GM23338 (cell line): ENCODE results near the gene NEMF. TPM values are rescaled to one million over a fixed set of nuclear protein-coding genes. Genes with fewer than 3 reads are reported as not detected.

Experiments used
- ATAC-seq: fragments of 200-7000 bp; cut with Tn5 transposase; 3 replicates; pipeline ENCODE4 v1.9.1; 2020
- DNase-seq: peaks from one replicate; pipeline ENCODE4 v3.0.0-alpha.2; 2015; ENCODE audit warnings: low spot score
- H2AFZ ChIP-seq: fragments of 200-600 bp; sonication (generic); 2 replicates; pipeline ENCODE4 v1.8.0; 2016; ENCODE audit warnings: antibody characterized with exemption, mild to moderate bottlenecking, moderate library complexity
- H3F3A ChIP-seq: fragments of 200-600 bp; sonication (generic); replicated peaks from 2 replicates; pipeline ENCODE4 v1.8.0; 2017; ENCODE audit warnings: antibody characterized with exemption, mixed run types, low read depth
- H3K27ac ChIP-seq: fragments of 200-600 bp; sonication (generic); 2 replicates; pipeline ENCODE4 v1.6.1; 2016; ENCODE audit warnings: low read depth
- H3K27me3 ChIP-seq: fragments of 200-600 bp; sonication (generic); 2 replicates; pipeline ENCODE4 v1.8.0; 2016; ENCODE audit warnings: mild to moderate bottlenecking, mixed run types, moderate library complexity; ENCODE audit not compliant: insufficient read depth
- H3K36me3 ChIP-seq: fragments of 200-600 bp; sonication (generic); 2 replicates; pipeline ENCODE4 v1.8.0; 2016; ENCODE audit warnings: mild to moderate bottlenecking; ENCODE audit not compliant: insufficient read depth
- H3K4me1 ChIP-seq: fragments of 200-600 bp; sonication (generic); 2 replicates; pipeline ENCODE4 v1.8.0; 2016; ENCODE audit warnings: mild to moderate bottlenecking, moderate library complexity; ENCODE audit not compliant: insufficient read depth
- H3K4me2 ChIP-seq: fragments of 200-600 bp; sonication (generic); 2 replicates; pipeline ENCODE4 v1.7.1; 2017; ENCODE audit warnings: mixed run types
- H3K4me3 ChIP-seq: fragments of 200-600 bp; sonication (generic); 2 replicates; pipeline ENCODE4 v1.6.1; 2016; ENCODE audit warnings: mixed run types
- H3K79me2 ChIP-seq: fragments of 200-600 bp; sonication (generic); replicated peaks from 2 replicates; pipeline ENCODE4 v1.8.0; 2017; ENCODE audit warnings: mild to moderate bottlenecking; ENCODE audit not compliant: insufficient read depth
- H3K9me2 ChIP-seq: fragments of 200-600 bp; sonication (generic); 2 replicates; pipeline ENCODE4 v1.8.0; 2017; ENCODE audit not compliant: insufficient read depth
- H4K20me1 ChIP-seq: fragments of 200-600 bp; sonication (generic); replicated peaks from 2 replicates; pipeline ENCODE4 v1.8.0; 2017; ENCODE audit warnings: mild to moderate bottlenecking; ENCODE audit not compliant: insufficient read depth
- H3K27ac Mint-ChIP-seq: 2 replicates; pipeline ENCODE4 v1.8.0; 2020; ENCODE audit warnings: inconsistent platforms, mild to moderate bottlenecking, moderate library complexity, mixed read lengths
- H3K27me3 Mint-ChIP-seq: 3 replicates; pipeline ENCODE4 v1.8.0; 2022; ENCODE audit warnings: low read depth, mild to moderate bottlenecking, moderate library complexity, mixed read lengths, inconsistent platforms; ENCODE audit not compliant: insufficient read depth, poor library complexity
- H3K36me3 Mint-ChIP-seq: 3 replicates; pipeline ENCODE4 v1.8.0; 2021; ENCODE audit warnings: low read depth, mild to moderate bottlenecking, inconsistent platforms, moderate library complexity, mixed read lengths
- H3K4me1 Mint-ChIP-seq: 3 replicates; pipeline ENCODE4 v1.8.0; 2020; ENCODE audit warnings: mild to moderate bottlenecking, inconsistent platforms, mixed read lengths
- H3K4me3 Mint-ChIP-seq: 3 replicates; pipeline ENCODE4 v1.8.0; 2021; ENCODE audit warnings: moderate library complexity, mild to moderate bottlenecking, inconsistent platforms, mixed read lengths
- H3K9me3 Mint-ChIP-seq: 3 replicates; pipeline ENCODE4 v1.8.0; 2020; ENCODE audit warnings: moderate library complexity, mild to moderate bottlenecking, inconsistent platforms, mixed read lengths
- CREB1 ChIP-seq: fragments of 250-450 bp; sonication (Bioruptor Pico); IDR thresholded peaks from 2 replicates; pipeline ENCODE4 v1.5.0; 2020; ENCODE audit warnings: low read depth, mild to moderate bottlenecking, moderate library complexity
- EZH2 ChIP-seq: fragments of 200-600 bp; sonication (generic); IDR thresholded peaks from one replicate; pipeline ENCODE4 v1.8.0; 2017; ENCODE audit warnings: antibody characterized with exemption, mild to moderate bottlenecking, low read depth; ENCODE audit not compliant: unreplicated experiment
- EZH2phosphoT487 ChIP-seq: fragments of 200-600 bp; sonication (generic); IDR thresholded peaks from one replicate; pipeline ENCODE4 v1.8.1; 2018; ENCODE audit warnings: antibody characterized with exemption; ENCODE audit not compliant: unreplicated experiment
- POLR2AphosphoS5 ChIP-seq: IDR thresholded peaks from 2 replicates; pipeline ENCODE4 v1.6.1; 2016; ENCODE audit warnings: antibody characterized with exemption, low read depth
- STAT1 ChIP-seq: IDR thresholded peaks from one replicate; pipeline ENCODE4 v1.6.1; 2016; ENCODE audit warnings: antibody characterized with exemption; ENCODE audit not compliant: unreplicated experiment
- ZNF114 ChIP-seq: fragments of 250-450 bp; sonication (Bioruptor Pico); IDR thresholded peaks from 2 replicates; pipeline ENCODE4 v1.5.0; 2020; ENCODE audit warnings: mild to moderate bottlenecking, moderate library complexity
- polyA plus RNA-seq: library from polyadenylated mRNA; unstranded; fragments of >200 nt; fragmentation: Nextera tagmentation; extraction: Ambion mirVana; gene quantifications from 2 replicates; pipeline ENCODE4 v1.2.1, GENCODE V29; 2016
- total RNA-seq: library from RNA; depleted of rRNA; stranded (reverse); fragments of >200 nt; shearing (Covaris generic); gene quantifications from 2 replicates; pipeline ENCODE4 v1.2.3, GENCODE V29; 2014
- TF ChIP-seq, protein P1 (sequence below): fragments of 250-450 bp; sonication (Bioruptor Pico); IDR thresholded peaks from 2 replicates; pipeline ENCODE4 v1.5.0; 2020; ENCODE audit warnings: mild to moderate bottlenecking, moderate library complexity
- TF ChIP-seq, protein P2 (sequence below): IDR thresholded peaks from 2 replicates; pipeline ENCODE4 v1.6.1; 2016; ENCODE audit warnings: antibody characterized with exemption
- TF ChIP-seq, protein P3 (sequence below): IDR thresholded peaks from one replicate; pipeline ENCODE4 v1.6.1; 2018; ENCODE audit warnings: antibody characterized with exemption; ENCODE audit not compliant: unreplicated experiment

Gene NEMF
- total and polyA plus RNA-seq, 2 experiments from 2014 or later = 58.4 to 88.1 TPM

DNA sequence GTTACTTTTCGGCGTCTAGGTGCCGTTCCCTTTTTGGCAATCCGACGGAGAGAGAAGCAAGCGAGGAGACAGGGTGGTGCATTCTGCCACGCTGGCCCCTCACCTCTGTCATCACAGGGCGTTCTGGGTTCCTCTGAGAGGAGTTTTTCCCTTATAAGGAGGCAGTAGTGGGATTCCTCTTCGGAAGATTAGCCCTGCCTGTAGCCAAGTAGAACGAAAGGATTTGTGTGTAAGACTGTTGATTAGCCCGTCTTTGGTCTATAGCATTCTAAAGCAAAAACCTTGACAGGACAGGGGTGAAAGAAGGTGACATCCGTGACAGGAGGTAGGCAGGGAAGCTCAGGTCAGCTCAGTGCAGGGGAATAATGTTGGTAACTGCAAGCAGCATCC, 9.1 kb upstream of the NEMF start:
- Mint-ChIP-seq H3K4me1 (peaks cover 5% of the 10 kb centered on the region; the same call in 2 of the 3 replicates), H3K4me3 (no peak overlapping the region), H3K27me3 (peaks cover 15% of the 10 kb centered on the region), H3K36me3 (no peaks in the 10 kb centered on the region; the same call in 1 of the 3 replicates), H3K9me3 (peaks cover 3% of the 10 kb centered on the region; the same call in 2 of the 3 replicates), H3K27ac (no peak overlapping the region; the same call in none of the 2 replicates)
- TF ChIP-seq CREB1 (CRISPR knock-in tag) (peak; percentile 66), POLR2AphosphoS5 (0 out of 2 replicates have a peak, but pooled peaks have one; percentile 38)
- TF ChIP-seq, protein P1, sequence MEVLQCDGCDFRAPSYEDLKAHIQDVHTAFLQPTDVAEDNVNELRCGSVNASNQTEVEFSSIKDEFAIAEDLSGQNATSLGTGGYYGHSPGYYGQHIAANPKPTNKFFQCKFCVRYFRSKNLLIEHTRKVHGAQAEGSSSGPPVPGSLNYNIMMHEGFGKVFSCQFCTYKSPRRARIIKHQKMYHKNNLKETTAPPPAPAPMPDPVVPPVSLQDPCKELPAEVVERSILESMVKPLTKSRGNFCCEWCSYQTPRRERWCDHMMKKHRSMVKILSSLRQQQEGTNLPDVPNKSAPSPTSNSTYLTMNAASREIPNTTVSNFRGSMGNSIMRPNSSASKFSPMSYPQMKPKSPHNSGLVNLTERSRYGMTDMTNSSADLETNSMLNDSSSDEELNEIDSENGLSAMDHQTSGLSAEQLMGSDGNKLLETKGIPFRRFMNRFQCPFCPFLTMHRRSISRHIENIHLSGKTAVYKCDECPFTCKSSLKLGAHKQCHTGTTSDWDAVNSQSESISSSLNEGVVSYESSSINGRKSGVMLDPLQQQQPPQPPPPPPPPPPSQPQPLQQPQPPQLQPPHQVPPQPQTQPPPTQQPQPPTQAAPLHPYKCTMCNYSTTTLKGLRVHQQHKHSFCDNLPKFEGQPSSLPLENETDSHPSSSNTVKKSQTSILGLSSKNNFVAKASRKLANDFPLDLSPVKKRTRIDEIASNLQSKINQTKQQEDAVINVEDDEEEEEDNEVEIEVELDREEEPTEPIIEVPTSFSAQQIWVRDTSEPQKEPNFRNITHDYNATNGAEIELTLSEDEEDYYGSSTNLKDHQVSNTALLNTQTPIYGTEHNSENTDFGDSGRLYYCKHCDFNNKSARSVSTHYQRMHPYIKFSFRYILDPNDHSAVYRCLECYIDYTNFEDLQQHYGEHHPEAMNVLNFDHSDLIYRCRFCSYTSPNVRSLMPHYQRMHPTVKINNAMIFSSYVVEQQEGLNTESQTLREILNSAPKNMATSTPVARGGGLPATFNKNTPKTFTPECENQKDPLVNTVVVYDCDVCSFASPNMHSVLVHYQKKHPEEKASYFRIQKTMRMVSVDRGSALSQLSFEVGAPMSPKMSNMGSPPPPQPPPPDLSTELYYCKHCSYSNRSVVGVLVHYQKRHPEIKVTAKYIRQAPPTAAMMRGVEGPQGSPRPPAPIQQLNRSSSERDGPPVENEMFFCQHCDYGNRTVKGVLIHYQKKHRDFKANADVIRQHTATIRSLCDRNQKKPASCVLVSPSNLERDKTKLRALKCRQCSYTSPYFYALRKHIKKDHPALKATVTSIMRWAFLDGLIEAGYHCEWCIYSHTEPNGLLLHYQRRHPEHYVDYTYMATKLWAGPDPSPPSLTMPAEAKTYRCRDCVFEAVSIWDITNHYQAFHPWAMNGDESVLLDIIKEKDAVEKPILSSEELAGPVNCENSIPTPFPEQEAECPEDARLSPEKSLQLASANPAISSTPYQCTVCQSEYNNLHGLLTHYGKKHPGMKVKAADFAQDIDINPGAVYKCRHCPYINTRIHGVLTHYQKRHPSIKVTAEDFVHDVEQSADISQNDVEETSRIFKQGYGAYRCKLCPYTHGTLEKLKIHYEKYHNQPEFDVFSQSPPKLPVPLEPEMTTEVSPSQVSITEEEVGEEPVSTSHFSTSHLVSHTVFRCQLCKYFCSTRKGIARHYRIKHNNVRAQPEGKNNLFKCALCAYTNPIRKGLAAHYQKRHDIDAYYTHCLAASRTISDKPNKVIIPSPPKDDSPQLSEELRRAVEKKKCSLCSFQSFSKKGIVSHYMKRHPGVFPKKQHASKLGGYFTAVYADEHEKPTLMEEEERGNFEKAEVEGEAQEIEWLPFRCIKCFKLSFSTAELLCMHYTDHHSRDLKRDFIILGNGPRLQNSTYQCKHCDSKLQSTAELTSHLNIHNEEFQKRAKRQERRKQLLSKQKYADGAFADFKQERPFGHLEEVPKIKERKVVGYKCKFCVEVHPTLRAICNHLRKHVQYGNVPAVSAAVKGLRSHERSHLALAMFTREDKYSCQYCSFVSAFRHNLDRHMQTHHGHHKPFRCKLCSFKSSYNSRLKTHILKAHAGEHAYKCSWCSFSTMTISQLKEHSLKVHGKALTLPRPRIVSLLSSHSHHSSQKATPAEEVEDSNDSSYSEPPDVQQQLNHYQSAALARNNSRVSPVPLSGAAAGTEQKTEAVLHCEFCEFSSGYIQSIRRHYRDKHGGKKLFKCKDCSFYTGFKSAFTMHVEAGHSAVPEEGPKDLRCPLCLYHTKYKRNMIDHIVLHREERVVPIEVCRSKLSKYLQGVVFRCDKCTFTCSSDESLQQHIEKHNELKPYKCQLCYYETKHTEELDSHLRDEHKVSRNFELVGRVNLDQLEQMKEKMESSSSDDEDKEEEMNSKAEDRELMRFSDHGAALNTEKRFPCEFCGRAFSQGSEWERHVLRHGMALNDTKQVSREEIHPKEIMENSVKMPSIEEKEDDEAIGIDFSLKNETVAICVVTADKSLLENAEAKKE (CRISPR knock-in tag) = no peak
- Histone ChIP-seq H3K9me2 (no peaks in the 10 kb centered on the region), H4K20me1 (no peaks in the 10 kb centered on the region), H3K79me2 (no peaks in the 10 kb centered on the region), H3F3A (no peaks in the 10 kb centered on the region), H3K4me2 (peak overlapping the region; percentile 72), H3K27ac (peak overlapping the region; percentile 96), H3K36me3 (no peaks in the 10 kb centered on the region), H3K4me3 (peak overlapping the region; percentile 95), H3K4me1 (peaks cover 8% of the 10 kb centered on the region; the same call in 1 of the 2 replicates), H3K27me3 (no peaks in the 10 kb centered on the region), H2AFZ (peak overlapping the region; percentile 74; the same call in 1 of the 2 replicates)
- DNase-seq = peak; percentile 80
- ATAC-seq = peak; percentile 54

DNA sequence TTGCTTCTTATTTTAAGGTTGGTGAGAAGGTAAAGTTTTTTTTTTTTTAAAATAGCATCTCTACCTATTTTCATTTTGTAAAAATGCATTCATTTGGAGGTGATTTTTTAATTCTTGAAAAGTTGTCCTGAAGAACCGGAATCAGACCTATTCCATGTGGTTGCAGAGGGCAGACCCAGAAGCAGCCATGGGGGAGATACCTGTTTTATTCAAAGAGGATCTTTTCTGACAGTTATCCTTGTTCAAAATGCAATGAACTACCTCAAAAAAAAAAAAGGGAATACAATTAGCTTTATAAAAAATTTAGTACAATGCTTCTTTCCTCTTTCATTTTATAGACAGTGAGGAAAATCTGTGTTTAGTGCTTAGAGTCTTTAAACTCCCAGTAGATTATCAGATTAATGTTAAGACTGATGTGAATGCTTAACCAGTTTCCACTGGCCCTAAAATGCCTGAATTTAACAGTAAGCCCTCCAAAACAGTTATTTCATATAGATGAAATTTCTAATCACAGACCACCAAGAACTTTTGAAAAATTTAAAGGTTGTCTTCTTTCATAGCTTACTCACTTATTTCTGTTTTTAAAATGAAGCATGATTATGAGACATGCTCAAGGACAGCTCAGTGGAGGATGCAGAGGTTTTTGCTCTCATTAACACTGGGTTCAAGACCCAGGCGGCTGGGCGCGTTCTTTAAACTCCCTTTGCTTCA, 8.6 kb upstream of the NEMF start:
- peak overlapping the region; percentile 74; the same call in 1 of the 2 replicates for H2AFZ ChIP-seq
- ATAC-seq = no peak
- peak overlapping the region; percentile 72 for H3K4me2 ChIP-seq
- Mint-ChIP-seq H3K9me3 (peaks cover 3% of the 10 kb centered on the region; the same call in 2 of the 3 replicates), H3K27me3 (peaks cover 15% of the 10 kb centered on the region), H3K4me1 (peaks cover 5% of the 10 kb centered on the region; the same call in 2 of the 3 replicates), H3K27ac (no peak overlapping the region; the same call in none of the 2 replicates), H3K4me3 (no peak overlapping the region), H3K36me3 (no peaks in the 10 kb centered on the region; the same call in 1 of the 3 replicates)
- DNase-seq = no peak
- no peaks in the 10 kb centered on the region for H4K20me1 ChIP-seq
- H3K36me3 ChIP-seq = no peaks in the 10 kb centered on the region
- H3K27ac ChIP-seq = peak overlapping the region; percentile 96
- no peaks in the 10 kb centered on the region for H3K27me3 ChIP-seq
- H3K9me2 ChIP-seq = no peaks in the 10 kb centered on the region
- H3K4me1 ChIP-seq = peaks cover 8% of the 10 kb centered on the region; the same call in 1 of the 2 replicates
- H3K79me2 ChIP-seq = no peaks in the 10 kb centered on the region
- no peaks in the 10 kb centered on the region for H3F3A ChIP-seq
- peak overlapping the region; percentile 95 for H3K4me3 ChIP-seq
- no peak for TF ChIP-seq POLR2AphosphoS5
- TF ChIP-seq, protein P2, sequence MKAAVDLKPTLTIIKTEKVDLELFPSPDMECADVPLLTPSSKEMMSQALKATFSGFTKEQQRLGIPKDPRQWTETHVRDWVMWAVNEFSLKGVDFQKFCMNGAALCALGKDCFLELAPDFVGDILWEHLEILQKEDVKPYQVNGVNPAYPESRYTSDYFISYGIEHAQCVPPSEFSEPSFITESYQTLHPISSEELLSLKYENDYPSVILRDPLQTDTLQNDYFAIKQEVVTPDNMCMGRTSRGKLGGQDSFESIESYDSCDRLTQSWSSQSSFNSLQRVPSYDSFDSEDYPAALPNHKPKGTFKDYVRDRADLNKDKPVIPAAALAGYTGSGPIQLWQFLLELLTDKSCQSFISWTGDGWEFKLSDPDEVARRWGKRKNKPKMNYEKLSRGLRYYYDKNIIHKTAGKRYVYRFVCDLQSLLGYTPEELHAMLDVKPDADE = no peak
- TF ChIP-seq ZNF114 (CRISPR knock-in tag) = no peak
- TF ChIP-seq, protein P3, sequence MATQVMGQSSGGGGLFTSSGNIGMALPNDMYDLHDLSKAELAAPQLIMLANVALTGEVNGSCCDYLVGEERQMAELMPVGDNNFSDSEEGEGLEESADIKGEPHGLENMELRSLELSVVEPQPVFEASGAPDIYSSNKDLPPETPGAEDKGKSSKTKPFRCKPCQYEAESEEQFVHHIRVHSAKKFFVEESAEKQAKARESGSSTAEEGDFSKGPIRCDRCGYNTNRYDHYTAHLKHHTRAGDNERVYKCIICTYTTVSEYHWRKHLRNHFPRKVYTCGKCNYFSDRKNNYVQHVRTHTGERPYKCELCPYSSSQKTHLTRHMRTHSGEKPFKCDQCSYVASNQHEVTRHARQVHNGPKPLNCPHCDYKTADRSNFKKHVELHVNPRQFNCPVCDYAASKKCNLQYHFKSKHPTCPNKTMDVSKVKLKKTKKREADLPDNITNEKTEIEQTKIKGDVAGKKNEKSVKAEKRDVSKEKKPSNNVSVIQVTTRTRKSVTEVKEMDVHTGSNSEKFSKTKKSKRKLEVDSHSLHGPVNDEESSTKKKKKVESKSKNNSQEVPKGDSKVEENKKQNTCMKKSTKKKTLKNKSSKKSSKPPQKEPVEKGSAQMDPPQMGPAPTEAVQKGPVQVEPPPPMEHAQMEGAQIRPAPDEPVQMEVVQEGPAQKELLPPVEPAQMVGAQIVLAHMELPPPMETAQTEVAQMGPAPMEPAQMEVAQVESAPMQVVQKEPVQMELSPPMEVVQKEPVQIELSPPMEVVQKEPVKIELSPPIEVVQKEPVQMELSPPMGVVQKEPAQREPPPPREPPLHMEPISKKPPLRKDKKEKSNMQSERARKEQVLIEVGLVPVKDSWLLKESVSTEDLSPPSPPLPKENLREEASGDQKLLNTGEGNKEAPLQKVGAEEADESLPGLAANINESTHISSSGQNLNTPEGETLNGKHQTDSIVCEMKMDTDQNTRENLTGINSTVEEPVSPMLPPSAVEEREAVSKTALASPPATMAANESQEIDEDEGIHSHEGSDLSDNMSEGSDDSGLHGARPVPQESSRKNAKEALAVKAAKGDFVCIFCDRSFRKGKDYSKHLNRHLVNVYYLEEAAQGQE = no peak
- TF ChIP-seq EZH2phosphoT487 = no peak
- TF ChIP-seq CREB1 (CRISPR knock-in tag) = no peak
- no peak for TF ChIP-seq EZH2
- no peak for TF ChIP-seq STAT1
